Hematopoietic multipotent progenitor cell treated with erythropoietin and hydrocortisone succinate and interleukin-3 and kit ligand, for 4 days (in vitro differentiated cells): ENCODE results near the gene THOC2.
"Not testable (repeated sequence)": the region's sequence is repeated elsewhere in the genome, so short reads cannot be mapped to it uniquely, and the experiment has no call there.

Experiments
- DNase-seq: peaks from one replicate; pipeline ENCODE4 v3.0.0-alpha.2; 2015

THOC2 gene

GRCh38 chrX:123734079-123734478, 1.2 kb upstream of the THOC2 start:
- DNase-seq, result not testable (repeated sequence)

- DNase-seq, result peak; percentile 30
Observed at GRCh38 chrX:123731987-123732669, 724 bp downstream of the THOC2 start.

GRCh38 chrX:123731258-123731986, 1.4 kb downstream of the THOC2 start:
- DNase-seq, result peak; percentile 56

GRCh38 chrX:123728554-123728953, 4.3 kb downstream of the THOC2 start:
- DNase-seq, result no peak

- DNase-seq, result peak; percentile 66
Observed at GRCh38 chrX:123728016-123728415, 4.8 kb downstream of the THOC2 start.

- not testable (repeated sequence) for DNase-seq
Observed at GRCh38 chrX:123722193-123722592, 10.7 kb downstream of the THOC2 start.

GRCh38 chrX:123720486-123720885, 12.4 kb downstream of the THOC2 start:
- no peak for DNase-seq

GRCh38 chrX:123713841-123714240, 19.0 kb downstream of the THOC2 start:
- DNase-seq, result no peak

GRCh38 chrX:123713434-123713833, 19.4 kb downstream of the THOC2 start:
- DNase-seq, result no peak

GRCh38 chrX:123711201-123711600, 21.7 kb downstream of the THOC2 start:
- not testable (repeated sequence) for DNase-seq

- DNase-seq, result no peak
Observed at GRCh38 chrX:123704781-123705180, 28.1 kb downstream of the THOC2 start.

- no peak for DNase-seq
Observed at GRCh38 chrX:123698979-123699520, 33.8 kb downstream of the THOC2 start.

GRCh38 chrX:123696334-123696733, 36.5 kb downstream of the THOC2 start:
- DNase-seq, result no peak

GRCh38 chrX:123695242-123695641, 37.6 kb downstream of the THOC2 start:
- no peak for DNase-seq

GRCh38 chrX:123691776-123692175, 41.1 kb downstream of the THOC2 start:
- no peak for DNase-seq

GRCh38 chrX:123688524-123688923, 44.3 kb downstream of the THOC2 start:
- no peak for DNase-seq

GRCh38 chrX:123685232-123685631, 47.6 kb downstream of the THOC2 start:
- peak; percentile 36 for DNase-seq

- DNase-seq, result no peak
Observed at GRCh38 chrX:123682186-123682585, 50.7 kb downstream of the THOC2 start.

GRCh38 chrX:123679733-123680460, 53.0 kb downstream of the THOC2 start:
- DNase-seq, result not testable (repeated sequence)

GRCh38 chrX:123675154-123675553, 57.7 kb downstream of the THOC2 start:
- DNase-seq, result no peak

- DNase-seq, result no peak
Observed at GRCh38 chrX:123673813-123674212, 59.0 kb downstream of the THOC2 start.

GRCh38 chrX:123665197-123665596, 67.7 kb downstream of the THOC2 start:
- DNase-seq, result no peak

GRCh38 chrX:123664467-123665167, 68.2 kb downstream of the THOC2 start:
- DNase-seq, result not testable (repeated sequence)
